ENCODE data around the gene TINAGL1.

Gene TINAGL1

GRCh38 chr1:31633117-31633516, 56.8 kb downstream of the TINAGL1 start:
- TF ChIP-seq CTCF (IDR thresholded peaks at IDR 0.05; ENCODE audit: control insufficient read depth, extremely low read depth, insufficient read depth): peak; percentile 47
- H3K4me3 ChIP-seq (ENCODE audit: low read depth, low read length): no peak overlapping the region
- no peak for DNase-seq (ENCODE audit: low read depth)

All from LNCaP clone FGC (cell line).